ENCODE data around the gene FTL. TPM values are rescaled to one million over a fixed set of nuclear protein-coding genes. Genes with fewer than 3 reads are reported as not detected.

Gene FTL
- total RNA-seq, 1 experiment from 2014 or later: 1,983 TPM

DNA sequence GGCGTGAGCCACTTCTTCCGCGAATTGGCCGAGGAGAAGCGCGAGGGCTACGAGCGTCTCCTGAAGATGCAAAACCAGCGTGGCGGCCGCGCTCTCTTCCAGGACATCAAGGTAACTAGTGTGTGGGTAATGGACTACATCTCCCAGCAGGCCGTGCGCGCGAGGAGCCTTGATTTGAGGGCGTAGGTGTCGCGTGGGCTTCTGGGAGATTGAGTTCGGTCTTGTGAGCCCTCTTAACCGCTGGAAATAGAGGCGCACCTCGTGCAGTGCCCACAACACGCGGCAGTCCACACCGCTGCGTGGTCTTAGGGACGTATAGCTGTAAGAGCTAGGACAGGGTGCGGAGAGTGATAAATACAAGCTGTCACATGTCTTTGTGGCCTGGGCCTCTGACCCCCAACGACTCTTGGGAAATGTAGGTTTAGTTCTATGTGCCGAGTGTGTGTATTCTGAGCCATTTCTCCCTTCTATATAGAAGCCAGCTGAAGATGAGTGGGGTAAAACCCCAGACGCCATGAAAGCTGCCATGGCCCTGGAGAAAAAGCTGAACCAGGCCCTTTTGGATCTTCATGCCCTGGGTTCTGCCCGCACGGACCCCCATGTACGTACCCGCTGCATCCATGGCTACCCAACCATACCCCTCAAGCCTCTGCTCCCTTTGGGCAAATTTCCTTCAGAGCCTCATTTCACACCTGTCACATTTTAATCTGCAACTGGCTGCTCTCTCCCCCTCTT is 864 bp downstream of the FTL start:
- peak overlapping the region; percentile 77 for H3K4me3 ChIP-seq (ENCODE audit: low read depth, low read length, poor library complexity, severe bottlenecking)
- peaks cover 48% of the 10 kb centered on the region for H3K4me1 ChIP-seq (ENCODE audit: insufficient read depth, low read length, poor library complexity, severe bottlenecking)
- TSS peak; percentile 84 for BruUV-seq (replicated peaks)
- peaks cover 25% of the 10 kb centered on the region for H3K36me3 ChIP-seq (ENCODE audit: insufficient read depth, low read length, poor library complexity, severe bottlenecking)
- intact Hi-C loops (cut with micrococcal nuclease; ENCODE audit: unreplicated experiment): loop anchor here (10.0 kb wide), 2 partner anchors 91 to 321 kb away; partner anchors contain the start of genes CA11 and PPP1R15A
- CTCF ChIA-PET: no interaction called here
- peak overlapping the region; percentile 91 for H3K27ac ChIP-seq (ENCODE audit: low read depth, low read length, poor library complexity, severe bottlenecking)
- H3K9me3 ChIP-seq (ENCODE audit: low read depth, low read length, poor library complexity, severe bottlenecking): no peaks in the 10 kb centered on the region
- POLR2A ChIA-PET (ENCODE audit: low non-redundant PET): interaction anchor here (0.6 kb wide), 2 partner anchors 15 to 156 kb away, joined by 3 to 4 read pairs; no protein-coding TSS in a partner anchor
- TF ChIP-seq EZH2 (IDR thresholded peaks at IDR 0.05; ENCODE audit: borderline replicate concordance, low read depth, low read length, poor library complexity, severe bottlenecking) (no peak), CTCF (conservative IDR thresholded peaks at IDR 0.05; ENCODE audit: low read depth, low read length) (no peak)
- no peaks in the 10 kb centered on the region for H3K27me3 ChIP-seq (replicated peaks; ENCODE audit: insufficient read depth, low read depth, low read length, poor library complexity)
- peak; percentile 94 for DNase-seq (ENCODE audit: low spot score)

- Histone ChIP-seq H3K4me3 (ENCODE audit: low read depth, low read length, poor library complexity, severe bottlenecking) (peak overlapping the region; percentile 77), H3K4me1 (ENCODE audit: insufficient read depth, low read length, poor library complexity, severe bottlenecking) (peaks cover 48% of the 10 kb centered on the region), H3K9me3 (ENCODE audit: low read depth, low read length, poor library complexity, severe bottlenecking) (no peaks in the 10 kb centered on the region), H3K36me3 (ENCODE audit: insufficient read depth, low read length, poor library complexity, severe bottlenecking) (peaks cover 25% of the 10 kb centered on the region), H3K27ac (ENCODE audit: low read depth, low read length, poor library complexity, severe bottlenecking) (peak overlapping the region; percentile 91), H3K27me3 (replicated peaks; ENCODE audit: insufficient read depth, low read depth, low read length, poor library complexity) (no peaks in the 10 kb centered on the region)
- no peak for TF ChIP-seq EZH2 (IDR thresholded peaks at IDR 0.05; ENCODE audit: borderline replicate concordance, low read depth, low read length, poor library complexity, severe bottlenecking)
- no peak for TF ChIP-seq CTCF (conservative IDR thresholded peaks at IDR 0.05; ENCODE audit: low read depth, low read length)
- CTCF ChIA-PET: no interaction called here
- POLR2A ChIA-PET (ENCODE audit: low non-redundant PET): interaction anchor here (0.6 kb wide), 1 partner anchor 1706 kb away, joined by 3 read pairs; no protein-coding TSS in a partner anchor
- DNase-seq (ENCODE audit: low spot score): peak; percentile 79
- intact Hi-C loops (cut with micrococcal nuclease; ENCODE audit: unreplicated experiment): loop anchor here (10.0 kb wide), 2 partner anchors 92 to 322 kb away; partner anchors contain the start of genes CA11 and PPP1R15A
- no TSS peak for BruUV-seq (replicated peaks)
Measured at GRCh38 chr19:48966541-48967345, 1.6 kb downstream of the FTL start.

GRCh38 chr19:48967346-48968178 is 2.5 kb downstream of the FTL start:
- Histone ChIP-seq H3K27ac (ENCODE audit: low read depth, low read length, poor library complexity, severe bottlenecking) (peak overlapping the region; percentile 43), H3K36me3 (ENCODE audit: insufficient read depth, low read length, poor library complexity, severe bottlenecking) (peaks cover 25% of the 10 kb centered on the region), H3K27me3 (replicated peaks; ENCODE audit: insufficient read depth, low read depth, low read length, poor library complexity) (no peaks in the 10 kb centered on the region), H3K4me3 (ENCODE audit: low read depth, low read length, poor library complexity, severe bottlenecking) (no peak overlapping the region), H3K4me1 (ENCODE audit: insufficient read depth, low read length, poor library complexity, severe bottlenecking) (peaks cover 48% of the 10 kb centered on the region), H3K9me3 (ENCODE audit: low read depth, low read length, poor library complexity, severe bottlenecking) (no peaks in the 10 kb centered on the region)
- ChIA-PET POLR2A (ENCODE audit: low non-redundant PET) (interaction anchor here (0.6 kb wide), 1 partner anchor 1706 kb away, joined by 3 read pairs; no protein-coding TSS in a partner anchor), CTCF (no interaction called here)
- intact Hi-C loops (cut with micrococcal nuclease; ENCODE audit: unreplicated experiment): loop anchor here (10.0 kb wide), 2 partner anchors 93 to 323 kb away; partner anchors contain the start of genes CA11 and PPP1R15A
- BruUV-seq (replicated peaks): no TSS peak
- no peak for DNase-seq (ENCODE audit: low spot score)
- no peak for TF ChIP-seq EZH2 (IDR thresholded peaks at IDR 0.05; ENCODE audit: borderline replicate concordance, low read depth, low read length, poor library complexity, severe bottlenecking)
- TF ChIP-seq CTCF (conservative IDR thresholded peaks at IDR 0.05; ENCODE audit: low read depth, low read length): no peak
